Lung (tissue), 12 donors: ENCODE results near the gene SIX5. TPM values are rescaled to one million over a fixed set of nuclear protein-coding genes. Genes with fewer than 3 reads are reported as not detected.

Experiments used
- ATAC-seq: fragments of 200-7000 bp; cut with Tn5 transposase; one replicate; pipeline ENCODE4 v1.9.1; 2020; ENCODE audit warnings: moderate number of reproducible peaks; ENCODE audit not compliant: insufficient read depth, low FRiP score
- DNase-seq, 3 donors: peaks; one replicate each; pipeline ENCODE4 v3.0.0-alpha.2; 2013 to 2017
- H3K27ac ChIP-seq, 2 donors: one replicate each; pipeline ENCODE4 v1.5.1; 2013; ENCODE audit warnings: mild to moderate bottlenecking in 2 of 2, moderate library complexity in 2 of 2, control low read depth in 1 of 2, inconsistent platforms in 1 of 2, low read depth in 1 of 2, low read length in 1 of 2
- H3K27me3 ChIP-seq, 3 donors: one replicate each; pipeline ENCODE4 v1.5.1; 2013; ENCODE audit warnings: low read length in 2 of 3; ENCODE audit not compliant: control insufficient read depth in 3 of 3, insufficient read depth in 3 of 3
- H3K36me3 ChIP-seq, 4 donors: one replicate each; pipeline ENCODE4 v1.5.1; 2013; ENCODE audit warnings: low read length in 4 of 4, mild to moderate bottlenecking in 1 of 4, moderate library complexity in 1 of 4; ENCODE audit not compliant: control insufficient read depth in 4 of 4, insufficient read depth in 4 of 4
- H3K4me1 ChIP-seq, 5 donors: one replicate each; pipeline ENCODE4 v1.5.1; 2013; ENCODE audit warnings: low read length in 5 of 5, mild to moderate bottlenecking in 2 of 5, moderate library complexity in 1 of 5; ENCODE audit not compliant: control insufficient read depth in 5 of 5, insufficient read depth in 5 of 5
- H3K4me3 ChIP-seq: one replicate; pipeline ENCODE4 v1.5.1; 2013; ENCODE audit warnings: mild to moderate bottlenecking, control low read depth, moderate library complexity
- H3K9ac ChIP-seq, 2 donors: one replicate each; pipeline ENCODE4 v1.5.1; 2013; ENCODE audit warnings: low read length in 2 of 2, control low read depth in 1 of 2; ENCODE audit not compliant: insufficient read depth in 1 of 2
- H3K9me3 ChIP-seq, 4 donors: one replicate each; pipeline ENCODE4 v1.5.1; 2013; ENCODE audit warnings: low read length in 3 of 4, mild to moderate bottlenecking in 1 of 4, moderate library complexity in 1 of 4; ENCODE audit not compliant: control insufficient read depth in 4 of 4, insufficient read depth in 3 of 4
- CTCF ChIP-seq: IDR thresholded peaks from 2 replicates; pipeline ENCODE4 v1.5.1; 2012; ENCODE audit warnings: mild to moderate bottlenecking; ENCODE audit errors: control extremely low read depth, extremely low read depth
- WGBS, 2 donors: extraction: QIAGEN DNeasy Blood & Tissue Kit; methylation state at CpG; one replicate each; pipeline ENCODE4 v1.1.7; 2013; 5-methylcytosine and 5-hydroxymethylcytosine counted together
- polyA plus RNA-seq, 2 donors: library from polyadenylated mRNA; stranded (reverse); fragments of 200-250 nt; gene quantifications; one replicate each; pipeline ENCODE4 v1.2.1, GENCODE V29; 2013
- total RNA-seq, 2 donors: library from RNA; depleted of rRNA in 1 of 2; stranded (reverse); fragments of >200 nt in 1 of 2; gene quantifications; one replicate each; pipeline ENCODE4 v1.2.1, GENCODE V29; 2014 to 2021
- donor health status: control.
- donor health status: control.
- donor health status: Bipolar disorder and iron deficiency.
- donor health status: healthy.
- donor health status: DM: yes; HTN: yes; CAD: no.

Gene SIX5
- total and polyA plus RNA-seq, 4 donors = 11.7 to 17.4 (median 13.1) TPM

- peak overlapping the region in 1 of 2 donors; percentile 17 for H3K27ac ChIP-seq
- H3K9ac ChIP-seq = peak overlapping the region in 1 of 2 donors; percentile 34
- peaks cover 2 to 9% (median 4%) of the 10 kb centered on the region in 4 donors for H3K36me3 ChIP-seq
- ATAC-seq (no peak), DNase-seq (no peak)
- no peak overlapping the region for H3K4me3 ChIP-seq
- 85 to 93% methylated on average over 42 to 46 of the region's 46 CpGs for WGBS, 2 donors
- H3K4me1 ChIP-seq = peaks cover 0 to 21% (median 4%) of the 10 kb centered on the region in 5 donors
- no peak for TF ChIP-seq CTCF
- H3K9me3 ChIP-seq = no peaks in the 10 kb centered on the region
- no peaks in the 10 kb centered on the region for H3K27me3 ChIP-seq
These were observed 2.4 kb upstream of the SIX5 start for GRCh38 chr19:45771311-45771933.

- WGBS, 2 donors = 1 to 2% methylated on average over 61 to 79 of the region's 79 CpGs
These were observed 1.4 kb upstream of the SIX5 start for GRCh38 chr19:45770192-45771101.

GRCh38 chr19:45769821-45770191 is 754 bp upstream of the SIX5 start:
- no peaks in the 10 kb centered on the region for H3K9me3 ChIP-seq
- peak overlapping the region; percentile 37 for H3K4me3 ChIP-seq
- H3K9ac ChIP-seq = peak overlapping the region; percentile 55 to 56
- H3K36me3 ChIP-seq = peaks cover 1 to 9% (median 5%) of the 10 kb centered on the region in 4 donors
- peaks cover 0 to 38% (median 11%) of the 10 kb centered on the region in 5 donors for H3K4me1 ChIP-seq
- no peak for ATAC-seq
- H3K27me3 ChIP-seq = no peaks in the 10 kb centered on the region
- 0% methylated on average over 28 of the region's 28 CpGs for WGBS, 2 donors
- TF ChIP-seq CTCF = no peak
- H3K27ac ChIP-seq = peak overlapping the region; percentile 89
- peak in 2 of 3 donors; percentile 65 for DNase-seq

More at GRCh38 chr19:45770192-45771101, 1.4 kb upstream of the SIX5 start:
- peak overlapping the region; percentile 89 for H3K27ac ChIP-seq
- no peaks in the 10 kb centered on the region for H3K27me3 ChIP-seq
- peaks cover 3 to 9% (median 5%) of the 10 kb centered on the region in 4 donors for H3K36me3 ChIP-seq
- H3K9me3 ChIP-seq = no peaks in the 10 kb centered on the region
- peak overlapping the region; percentile 37 for H3K4me3 ChIP-seq
- ATAC-seq (peak; percentile 68), DNase-seq (peak; percentile 98 to 99 (median 99))
- peak overlapping the region in 1 of 2 donors; percentile 56 for H3K9ac ChIP-seq
- peak; percentile 89 for TF ChIP-seq CTCF
- peaks cover 0 to 31% (median 11%) of the 10 kb centered on the region in 5 donors for H3K4me1 ChIP-seq
